CD4-positive, alpha-beta memory T cell (primary cell): ENCODE data around the gene NOTCH1. TPM values are rescaled to one million over a fixed set of nuclear protein-coding genes. Genes with fewer than 3 reads are reported as not detected.

Experiments
- CTCF ChIA-PET: fragments of 350-600 bp; sonication (Branson Sonifier 250); formaldehyde crosslinking; loops from one replicate; lab custom pipeline; 2021; ENCODE audit warnings: inconsistent platforms; ENCODE audit not compliant: partially characterized antibody; lab: Charles Lee
- POLR2A ChIA-PET: fragments of 350-600 bp; sonication (Branson Sonifier 250); formaldehyde crosslinking; loops from one replicate; lab custom pipeline; 2021; ENCODE audit not compliant: partially characterized antibody; lab: Charles Lee
- DNase-seq, 5 donors: peaks; one replicate each; pipeline versions ENCODE4 v3.0.0 to v3.0.0-alpha.2; 2020 to 2022; ENCODE audit warnings: mixed read lengths in 1 of 5
- H3K27ac ChIP-seq: one replicate; pipeline ENCODE4 v1.7.0; 2013; ENCODE audit warnings: low read depth, low read length
- H3K27me3 ChIP-seq: 2 replicates; pipeline ENCODE4 v1.7.0; 2013; ENCODE audit warnings: mild to moderate bottlenecking, low read length, moderate library complexity; ENCODE audit not compliant: insufficient read depth
- H3K36me3 ChIP-seq: 2 replicates; pipeline ENCODE4 v1.7.0; 2013; ENCODE audit warnings: mild to moderate bottlenecking, low read length, moderate library complexity; ENCODE audit not compliant: insufficient read depth
- H3K4me1 ChIP-seq: 2 replicates; pipeline ENCODE4 v1.7.0; 2013; ENCODE audit warnings: mild to moderate bottlenecking, low read length, moderate library complexity; ENCODE audit not compliant: insufficient read depth
- H3K4me3 ChIP-seq, 2 donors: one replicate each; pipeline ENCODE4 v1.7.0; 2013; ENCODE audit warnings: low read length in 2 of 2, mild to moderate bottlenecking in 1 of 2
- H3K9me3 ChIP-seq, 2 donors: one replicate each; pipeline ENCODE4 v1.7.0; 2013; ENCODE audit warnings: low read length in 2 of 2, control low read depth in 1 of 2; ENCODE audit not compliant: control insufficient read depth in 1 of 2
- H3K27ac Mint-ChIP-seq, 7 donors: one replicate each; pipeline ENCODE4 v1.8.0; 2020 to 2021; ENCODE audit warnings: mixed read lengths in 7 of 7, mild to moderate bottlenecking in 6 of 7, inconsistent platforms in 3 of 7, moderate library complexity in 3 of 7
- H3K27me3 Mint-ChIP-seq, 2 donors: one replicate each; pipeline ENCODE4 v1.8.0; 2020 to 2021; ENCODE audit warnings: mixed read lengths in 2 of 2
- H3K36me3 Mint-ChIP-seq, 2 donors: one replicate each; pipeline ENCODE4 v1.8.0; 2020 to 2021; ENCODE audit warnings: mixed read lengths in 2 of 2, inconsistent platforms in 1 of 2, mild to moderate bottlenecking in 1 of 2
- H3K4me1 Mint-ChIP-seq, 4 donors: one replicate each; pipeline ENCODE4 v1.8.0; 2020 to 2021; ENCODE audit warnings: mixed read lengths in 4 of 4, mild to moderate bottlenecking in 1 of 4
- H3K4me3 Mint-ChIP-seq, 8 donors: one replicate each; pipeline ENCODE4 v1.8.0; 2020 to 2021; ENCODE audit warnings: mixed read lengths in 8 of 8, mild to moderate bottlenecking in 7 of 8, moderate library complexity in 6 of 8, inconsistent platforms in 3 of 8
- H3K9me3 Mint-ChIP-seq, 8 donors: one replicate each; pipeline ENCODE4 v1.8.0; 2020 to 2021; ENCODE audit warnings: mixed read lengths in 8 of 8, mild to moderate bottlenecking in 5 of 8, inconsistent platforms in 3 of 8, moderate library complexity in 1 of 8
- intact Hi-C: fragments of 100-400 bp; cut with micrococcal nuclease; formaldehyde crosslinking; loops from one replicate; pipeline ENCODE4 v1.15.1; 2023
- polyA plus RNA-seq, 2 donors: library from polyadenylated mRNA; unstranded; fragments of 300-500 nt; fragmentation: Illumina TruSeq; gene quantifications; one replicate each; pipeline ENCODE4 v1.2.3, GENCODE V29; 2021
- total RNA-seq, 2 experiments: library from RNA; stranded (reverse); gene quantifications; one replicate each; pipeline ENCODE4 v1.2.3, GENCODE V29; 2021

NOTCH1 gene
- total RNA-seq (10 to 100 TPM; 43.0 to 45.4 TPM), polyA plus RNA-seq (1 to 10 TPM in 1 of 2 donors, not detected in 1; 6.0 TPM)

DNA sequence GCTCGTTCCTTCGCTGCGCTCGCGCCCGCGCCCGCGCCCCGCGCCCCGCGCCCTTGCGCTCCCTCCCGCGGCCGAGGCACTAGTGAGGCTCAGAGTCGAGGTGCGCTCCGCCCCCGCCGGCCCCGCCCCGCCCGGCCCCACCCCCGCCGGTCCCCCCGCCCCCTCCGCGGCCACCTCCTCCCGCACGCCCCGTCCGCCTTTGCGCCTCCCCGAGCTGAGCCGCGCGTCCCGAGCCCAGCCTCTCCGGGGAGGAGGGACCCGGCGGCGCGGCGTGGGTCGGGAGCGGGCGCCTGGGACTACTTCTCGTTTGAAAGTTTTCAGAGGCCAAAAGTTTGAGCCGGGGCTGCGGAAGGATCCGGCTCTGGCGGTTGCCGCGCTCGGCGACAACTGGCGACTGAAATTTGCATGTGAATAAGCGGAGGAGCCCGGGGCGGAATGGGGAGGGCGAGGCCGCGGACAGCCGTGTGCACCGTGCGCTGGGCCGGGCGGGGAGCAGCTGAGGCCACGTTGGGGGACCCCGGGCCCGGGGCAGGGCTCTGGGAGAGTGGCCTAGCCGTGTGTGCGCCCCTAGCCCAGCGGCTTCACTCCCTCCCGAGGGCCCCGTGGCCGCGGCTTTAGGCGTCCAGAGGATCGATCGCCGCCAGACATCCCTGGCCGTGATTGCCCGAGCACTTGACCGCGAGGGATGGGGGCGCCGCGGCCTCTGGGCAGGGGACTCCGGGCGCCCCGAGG lies at the start of gene NOTCH1:
TSS of gene NOTCH1 (minus strand) at position 84 of the 732 bp plus-strand sequence. CDS start 262 bp downstream, outside the sequence.
- Histone ChIP-seq H3K9me3 (no peaks in the 10 kb centered on the region), H3K4me3 (peak within 1 kb of the TSS; percentile 38 to 77), H3K4me1 (peaks cover 38% of the 10 kb centered on the region), H3K27me3 (no peaks in the 10 kb centered on the region), H3K36me3 (peaks cover 11% of the 10 kb centered on the region), H3K27ac (peak within 1 kb of the TSS; percentile 60)
- peak; percentile 84 to 87 (median 85) for DNase-seq
- H3K27ac Mint-ChIP-seq = peak within 1 kb of the TSS; percentile 64 to 94 (median 86)
- peaks cover 5 to 32% (median 21%) of the 10 kb centered on the region in 4 donors for H3K4me1 Mint-ChIP-seq
- intact Hi-C loops = loop anchor here (2.0 to 10.0 kb wide), 4 partner anchors 13 to 141 kb away; partner anchors contain the start of genes SEC16A and SNAPC4
- peaks cover 0 to 5% of the 10 kb centered on the region in 2 donors for H3K36me3 Mint-ChIP-seq
- CTCF ChIA-PET = no interaction called here
- H3K27me3 Mint-ChIP-seq = no peaks in the 10 kb centered on the region
- H3K9me3 Mint-ChIP-seq = no peaks in the 10 kb centered on the region
- H3K4me3 Mint-ChIP-seq = peak within 1 kb of the TSS; percentile 85 to 90 (median 88)
- POLR2A ChIA-PET = interaction anchor here (0.6 to 5.0 kb wide), 4 partner anchors 8 to 57 kb away, joined by 3 to 29 read pairs (median 16); no protein-coding TSS in a partner anchor

DNA sequence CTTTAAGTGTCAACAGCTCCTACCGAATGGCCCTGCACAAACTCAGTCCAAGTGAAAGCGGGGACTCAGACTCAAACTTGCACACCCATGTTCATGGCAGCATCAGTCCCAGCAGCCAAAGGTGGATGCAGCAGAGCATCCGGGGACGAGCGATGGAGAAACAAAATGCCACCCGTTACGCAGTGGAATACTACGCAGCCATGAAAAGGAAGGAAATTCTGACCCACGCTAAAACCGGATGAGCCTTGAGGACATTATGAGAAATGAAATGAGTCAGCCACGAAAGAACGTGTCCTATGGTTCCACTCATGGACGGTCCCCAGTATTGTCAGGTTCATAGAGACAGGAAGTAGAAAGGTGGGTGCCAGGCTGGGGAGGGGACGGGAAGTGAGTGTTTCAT lies 48.6 kb upstream of the NOTCH1 start:
- Mint-ChIP-seq H3K9me3 (no peaks in the 10 kb centered on the region), H3K4me3 (no peak overlapping the region), H3K4me1 (no peaks in the 10 kb centered on the region), H3K36me3 (no peaks in the 10 kb centered on the region), H3K27ac (no peak overlapping the region), H3K27me3 (peaks cover 0 to 11% of the 10 kb centered on the region in 2 donors)
- Histone ChIP-seq H3K27ac (no peak overlapping the region), H3K36me3 (no peaks in the 10 kb centered on the region), H3K27me3 (no peaks in the 10 kb centered on the region), H3K4me3 (no peak overlapping the region), H3K9me3 (no peaks in the 10 kb centered on the region), H3K4me1 (no peaks in the 10 kb centered on the region)
- POLR2A ChIA-PET = no interaction called here
- DNase-seq = no peak
- intact Hi-C loops = no loop called here
- CTCF ChIA-PET = no interaction called here

DNA sequence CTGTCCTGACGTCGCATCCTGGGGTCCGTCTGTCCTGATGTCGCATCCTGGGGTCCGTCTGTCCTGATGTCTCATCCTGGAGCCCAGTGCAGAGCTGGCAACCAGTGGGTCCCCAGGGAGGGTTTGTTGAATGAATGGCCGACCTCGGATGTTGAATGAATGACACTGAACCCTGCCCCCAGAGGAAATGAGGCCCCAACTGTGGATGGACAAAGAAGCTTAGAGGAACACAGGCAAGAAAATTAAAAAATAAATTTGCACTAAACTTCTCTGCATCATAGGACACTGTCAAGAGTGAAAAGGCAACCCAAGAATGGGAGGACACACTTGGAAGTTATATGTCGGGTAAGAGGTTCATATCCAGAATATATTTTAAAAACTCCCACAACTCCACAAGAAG lies 47.7 kb upstream of the NOTCH1 start:
- CTCF ChIA-PET = no interaction called here
- intact Hi-C loops = no loop called here

DNA sequence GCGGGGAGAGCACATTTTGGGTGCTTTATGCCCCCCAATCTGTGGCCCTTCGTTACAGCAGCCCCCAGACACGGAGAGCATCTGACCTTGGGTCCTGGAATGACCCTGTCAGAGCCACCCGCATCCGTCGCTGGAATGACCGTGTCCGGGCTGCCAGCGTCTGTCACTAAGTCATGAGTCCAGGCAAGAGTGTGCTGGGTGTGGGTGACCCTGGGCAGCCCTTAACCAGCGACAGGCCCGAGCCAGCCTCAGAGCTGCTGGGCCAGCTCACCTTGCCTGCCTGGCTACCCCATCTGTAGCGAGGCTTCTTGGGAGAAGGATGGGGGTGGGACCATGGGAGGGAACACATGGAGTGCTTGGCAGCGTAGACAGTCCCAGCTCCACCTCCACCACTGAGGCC lies 46.8 kb upstream of the NOTCH1 start:
- intact Hi-C loops = no loop called here
- peaks cover 3 to 14% (median 6%) of the 10 kb centered on the region in 4 donors for H3K4me1 Mint-ChIP-seq
- no peak for DNase-seq
- H3K4me3 ChIP-seq = no peak overlapping the region
- peaks cover 12% of the 10 kb centered on the region for H3K4me1 ChIP-seq
- H3K36me3 Mint-ChIP-seq = no peaks in the 10 kb centered on the region
- H3K27ac ChIP-seq = no peak overlapping the region
- no peaks in the 10 kb centered on the region for H3K9me3 ChIP-seq
- no peak overlapping the region for H3K27ac Mint-ChIP-seq
- H3K27me3 Mint-ChIP-seq = peaks cover 0 to 13% of the 10 kb centered on the region in 2 donors
- no peaks in the 10 kb centered on the region for H3K9me3 Mint-ChIP-seq
- no peaks in the 10 kb centered on the region for H3K27me3 ChIP-seq
- H3K36me3 ChIP-seq = no peaks in the 10 kb centered on the region
- H3K4me3 Mint-ChIP-seq = no peak overlapping the region
- POLR2A ChIA-PET = no interaction called here
- CTCF ChIA-PET = no interaction called here

More for the DNA sequence above, 47.7 kb upstream of the NOTCH1 start:
- Histone ChIP-seq H3K27me3 (no peaks in the 10 kb centered on the region), H3K4me3 (no peak overlapping the region), H3K9me3 (no peaks in the 10 kb centered on the region), H3K4me1 (peaks cover 5% of the 10 kb centered on the region), H3K27ac (no peak overlapping the region), H3K36me3 (no peaks in the 10 kb centered on the region)
- peaks cover 0 to 13% of the 10 kb centered on the region in 2 donors for H3K27me3 Mint-ChIP-seq
- no peak overlapping the region for H3K27ac Mint-ChIP-seq
- peaks cover under 1 to 8% (median 3%) of the 10 kb centered on the region in 4 donors for H3K4me1 Mint-ChIP-seq
- DNase-seq = no peak
- H3K9me3 Mint-ChIP-seq = no peaks in the 10 kb centered on the region
- POLR2A ChIA-PET = no interaction called here
- H3K4me3 Mint-ChIP-seq = no peak overlapping the region
- H3K36me3 Mint-ChIP-seq = no peaks in the 10 kb centered on the region

DNA sequence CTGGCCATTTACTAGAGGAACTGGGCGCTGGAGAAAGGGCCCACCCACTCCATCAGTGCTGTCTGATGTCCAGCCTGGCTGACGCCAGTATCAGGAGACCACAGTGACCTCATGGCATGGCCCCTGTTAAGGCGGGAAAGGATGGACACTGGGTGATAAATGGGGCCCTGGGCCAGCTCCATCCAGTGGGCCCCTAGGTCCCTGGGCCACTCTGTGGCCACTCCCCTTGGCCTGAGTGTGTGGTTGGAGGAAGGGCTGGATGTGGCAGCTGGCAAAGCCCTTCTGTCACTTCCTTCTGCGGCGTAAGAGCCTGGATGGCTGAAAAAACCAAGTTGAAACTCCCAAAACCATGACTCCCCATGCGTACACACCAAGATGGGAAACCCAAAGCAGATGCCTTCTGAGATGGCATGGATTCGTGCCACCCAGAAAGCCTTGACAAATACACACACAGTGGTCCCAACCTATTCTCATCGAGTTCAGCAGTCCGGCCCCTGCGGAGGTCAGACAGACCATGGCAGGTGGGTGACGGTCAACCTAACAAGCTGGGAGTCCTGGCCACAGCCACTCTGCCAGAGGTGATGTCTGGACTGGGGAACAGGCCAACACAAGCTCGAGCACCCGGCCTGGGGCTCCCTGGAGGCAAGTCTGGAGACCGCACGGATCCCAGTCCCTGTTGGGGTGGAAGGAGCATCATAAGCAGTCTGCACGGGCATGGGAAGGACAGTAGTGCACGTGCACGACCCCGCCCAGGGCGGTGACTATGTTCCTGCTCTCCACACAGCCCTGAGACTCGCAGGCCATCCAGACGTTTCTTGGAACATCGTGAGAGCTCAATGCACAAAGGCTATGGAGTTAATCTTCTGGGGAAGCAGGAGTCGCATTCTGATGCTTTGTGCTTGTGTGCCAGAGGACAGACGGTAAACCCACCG lies 45.2 kb upstream of the NOTCH1 start:
- DNase-seq = no peak
- H3K4me3 Mint-ChIP-seq = no peak overlapping the region
- CTCF ChIA-PET = no interaction called here
- H3K27ac Mint-ChIP-seq = peak overlapping the region in 1 of 7 donors; percentile 77
- Histone ChIP-seq H3K4me1 (peaks cover 12% of the 10 kb centered on the region), H3K9me3 (no peaks in the 10 kb centered on the region), H3K36me3 (no peaks in the 10 kb centered on the region), H3K27me3 (no peaks in the 10 kb centered on the region), H3K4me3 (no peak overlapping the region), H3K27ac (no peak overlapping the region)
- H3K36me3 Mint-ChIP-seq = no peaks in the 10 kb centered on the region
- POLR2A ChIA-PET = no interaction called here
- H3K4me1 Mint-ChIP-seq = peaks cover 3 to 14% (median 7%) of the 10 kb centered on the region in 4 donors
- H3K27me3 Mint-ChIP-seq = peaks cover 0 to 10% of the 10 kb centered on the region in 2 donors
- intact Hi-C loops = no loop called here
- no peaks in the 10 kb centered on the region for H3K9me3 Mint-ChIP-seq

DNA sequence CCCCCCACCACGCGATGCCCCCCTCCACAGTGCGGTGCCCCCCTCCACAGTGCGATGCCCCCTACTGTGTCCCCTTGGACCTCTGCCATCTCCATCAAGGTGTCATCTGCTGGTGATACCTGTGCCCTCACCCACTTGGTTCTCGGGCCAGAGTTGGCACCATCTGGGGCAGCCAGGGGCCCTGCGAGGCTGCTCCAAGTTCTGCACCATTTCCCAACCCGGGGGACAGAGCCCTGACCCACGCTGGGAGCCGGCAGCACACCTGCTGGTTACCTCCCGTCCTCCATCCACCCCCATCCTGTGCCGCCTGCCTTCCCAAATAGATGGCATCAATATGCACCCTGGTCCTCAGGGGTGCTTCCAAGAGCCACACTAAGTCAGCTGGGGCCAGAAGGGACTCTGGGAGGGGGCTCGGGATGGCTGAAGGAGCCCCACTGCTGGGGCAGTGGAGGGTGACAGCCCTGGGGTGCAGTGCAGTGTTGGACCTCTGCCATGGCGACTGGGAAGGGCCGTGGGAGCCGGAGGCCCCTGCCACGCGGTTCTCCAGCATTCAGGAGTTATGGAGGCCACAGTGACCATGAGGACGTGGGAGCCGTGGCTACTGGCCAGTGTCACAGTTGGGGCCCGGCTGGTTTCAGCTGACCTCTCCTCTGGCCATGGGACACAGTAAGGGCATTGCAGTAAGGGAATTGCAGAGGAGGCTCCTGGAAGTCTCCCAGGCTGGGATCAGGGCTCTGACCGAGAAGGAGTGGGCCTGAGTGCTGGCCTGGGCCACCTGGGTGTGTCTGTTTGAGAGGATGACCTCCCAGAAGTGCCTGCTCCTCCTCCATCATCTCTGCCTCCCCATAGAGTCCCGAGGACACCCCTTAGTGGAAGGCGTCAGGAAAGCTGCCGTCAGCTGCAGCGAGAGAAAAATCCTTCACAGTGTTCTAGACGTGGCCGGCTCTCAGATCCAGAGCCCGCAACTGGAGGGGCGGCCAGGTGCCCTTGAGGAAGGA lies 44.2 kb upstream of the NOTCH1 start:
- no peak for DNase-seq
- CTCF ChIA-PET = no interaction called here
- no peaks in the 10 kb centered on the region for H3K36me3 Mint-ChIP-seq
- no peaks in the 10 kb centered on the region for H3K27me3 ChIP-seq
- intact Hi-C loops = no loop called here
- peaks cover 12% of the 10 kb centered on the region for H3K4me1 ChIP-seq
- H3K4me1 Mint-ChIP-seq = peaks cover 3 to 14% (median 7%) of the 10 kb centered on the region in 4 donors
- H3K9me3 ChIP-seq = no peaks in the 10 kb centered on the region
- no peak overlapping the region for H3K27ac Mint-ChIP-seq
- POLR2A ChIA-PET = no interaction called here
- H3K4me3 Mint-ChIP-seq = peak overlapping the region in 1 of 8 donors; percentile 15
- no peaks in the 10 kb centered on the region for H3K36me3 ChIP-seq
- no peak overlapping the region for H3K4me3 ChIP-seq
- H3K27ac ChIP-seq = no peak overlapping the region
- H3K9me3 Mint-ChIP-seq = no peaks in the 10 kb centered on the region
- H3K27me3 Mint-ChIP-seq = peaks cover 0 to 10% of the 10 kb centered on the region in 2 donors
